BJ (cell line): ENCODE data around the gene RAB3GAP1. TPM values are rescaled to one million over a fixed set of nuclear protein-coding genes. Genes with fewer than 3 reads are reported as not detected.

Source experiments
- CTCF ChIA-PET: fragments of 350-600 bp; formaldehyde crosslinking; extraction: SDS; loops from one replicate; lab custom pipeline; 2021; ENCODE audit warnings: antibody characterized with exemption, inconsistent platforms; lab: Yijun Ruan, JAX
- POLR2A ChIA-PET: fragments of 300-600 bp; sonication (Branson Sonifier 250); formaldehyde crosslinking; extraction: SDS; loops from one replicate; lab custom pipeline; 2021; ENCODE audit warnings: antibody characterized with exemption; lab: Charles Lee
- DNase-seq: peaks from one replicate; pipeline ENCODE4 v3.0.0-alpha.2; 2011; ENCODE audit warnings: low read depth
- H3K27me3 ChIP-seq: 2 replicates; pipeline ENCODE4 v1.6.0; 2011; ENCODE audit warnings: low read length; ENCODE audit not compliant: control insufficient read depth, insufficient read depth
- H3K36me3 ChIP-seq: 2 replicates; pipeline ENCODE4 v1.5.1; 2011; ENCODE audit warnings: low read length; ENCODE audit not compliant: control insufficient read depth, insufficient read depth
- H3K4me3 ChIP-seq: 2 replicates; pipeline ENCODE4 v1.5.1; 2011; ENCODE audit warnings: low read depth, mild to moderate bottlenecking, control low read depth, low read length
- CTCF ChIP-seq: IDR thresholded peaks from 2 replicates; pipeline ENCODE4 v1.5.1; 2011; ENCODE audit warnings: low read depth, mild to moderate bottlenecking, control low read depth, inconsistent platforms, low read length, moderate library complexity; ENCODE audit not compliant: insufficient read depth
- polyA plus RNA-seq: library from polyadenylated mRNA; depleted of rRNA; stranded (reverse); fragments of >200 nt; gene quantifications from 2 replicates; pipeline ENCODE4 v1.2.3, GENCODE V29; 2011

The RAB3GAP1 gene
- polyA plus RNA-seq, 1 experiment, result 22.4 TPM

GRCh38 chr2:135190799-135191198 is 138.7 kb downstream of the RAB3GAP1 start:
- H3K4me3 ChIP-seq, result no peak overlapping the region
- DNase-seq, result no peak
- ChIA-PET POLR2A (no interaction called here), CTCF (no interaction called here)
- no peaks in the 10 kb centered on the region for H3K36me3 ChIP-seq
- TF ChIP-seq CTCF, result no peak
- H3K27me3 ChIP-seq, result no peaks in the 10 kb centered on the region

- Histone ChIP-seq H3K4me3 (no peak overlapping the region), H3K27me3 (no peaks in the 10 kb centered on the region), H3K36me3 (no peaks in the 10 kb centered on the region)
- ChIA-PET POLR2A (no interaction called here), CTCF (no interaction called here)
- TF ChIP-seq CTCF, result no peak
- DNase-seq, result no peak
These were observed 146.4 kb downstream of the RAB3GAP1 start for GRCh38 chr2:135198481-135198880.

DNA sequence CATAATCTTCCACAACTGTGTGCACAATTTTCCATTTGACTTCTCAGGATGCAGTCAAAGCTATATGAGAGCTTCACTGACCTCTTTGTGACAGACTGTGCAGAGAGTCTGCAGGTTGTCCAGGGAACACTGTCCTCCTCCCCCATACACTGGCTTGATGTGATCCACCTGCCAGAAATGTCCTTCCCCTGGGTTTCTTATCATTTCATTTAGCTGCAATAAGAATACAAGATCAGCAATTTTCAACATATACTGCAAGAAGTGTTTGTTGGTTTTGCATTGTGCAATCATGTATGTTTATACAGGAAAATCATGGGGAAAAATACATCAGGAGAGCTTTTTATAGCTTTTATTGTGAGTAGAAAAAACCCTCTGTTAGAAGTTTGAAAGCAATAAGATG is 150.7 kb downstream of the RAB3GAP1 start:
- Histone ChIP-seq H3K4me3 (no peak overlapping the region), H3K27me3 (no peaks in the 10 kb centered on the region), H3K36me3 (no peaks in the 10 kb centered on the region)
- no peak for TF ChIP-seq CTCF
- no peak for DNase-seq
- ChIA-PET CTCF (no interaction called here), POLR2A (interaction anchor here (0.5 kb wide), 1 partner anchor 10 kb away, joined by 4 read pairs; no protein-coding TSS in a partner anchor)

GRCh38 chr2:135203944-135204343 is 151.9 kb downstream of the RAB3GAP1 start:
- H3K27me3 ChIP-seq, result no peaks in the 10 kb centered on the region
- no peak overlapping the region for H3K4me3 ChIP-seq
- H3K36me3 ChIP-seq, result no peaks in the 10 kb centered on the region
- CTCF ChIA-PET, result interaction anchor here (0.5 kb wide), 1 partner anchor 316 kb away, joined by 3 read pairs; no protein-coding TSS in a partner anchor
- TF ChIP-seq CTCF, result no peak
- no peak for DNase-seq
- POLR2A ChIA-PET, result no interaction called here

GRCh38 chr2:135208016-135208415 is 155.9 kb downstream of the RAB3GAP1 start:
- Histone ChIP-seq H3K27me3 (no peaks in the 10 kb centered on the region), H3K4me3 (no peak overlapping the region), H3K36me3 (no peaks in the 10 kb centered on the region)
- no peak for DNase-seq
- ChIA-PET CTCF (interaction anchor here (0.9 to 1.1 kb wide), 2 partner anchors 11 to 16 kb away, joined by 3 read pairs; no protein-coding TSS in a partner anchor), POLR2A (no interaction called here)
- no peak for TF ChIP-seq CTCF
